Thoracic aorta (tissue), 2 donors: Measurements from ENCODE around the gene LINGO4. TPM values are rescaled to one million over a fixed set of nuclear protein-coding genes. Genes with fewer than 3 reads are reported as not detected.

Source experiments
- ATAC-seq: fragments of 150-250 bp; one replicate; pipeline ENCODE4 v1.8.0; 2017; ENCODE audit warnings: low read depth; ENCODE audit not compliant: insufficient number of reproducible peaks, low FRiP score
- DNase-seq: peaks from one replicate; pipeline ENCODE4 v3.0.0-alpha.2; 2020; ENCODE audit warnings: low spot score
- H3K27ac ChIP-seq, 2 donors: fragments of 200-600 bp; sonication (generic); 1 replicate in 1 of 2; 2 replicates in 1 of 2; pipeline ENCODE4 v1.5.1; 2016; ENCODE audit warnings: mild to moderate bottlenecking in 2 of 2, moderate library complexity in 2 of 2
- H3K27me3 ChIP-seq: fragments of 200-600 bp; sonication (generic); replicated peaks from 2 replicates; pipeline ENCODE4 v1.6.0; 2016; ENCODE audit warnings: mild to moderate bottlenecking; ENCODE audit not compliant: insufficient read depth
- H3K36me3 ChIP-seq: fragments of 200-600 bp; sonication (generic); one replicate; pipeline ENCODE4 v1.5.1; 2016
- H3K4me1 ChIP-seq, 2 donors: fragments of 200-600 bp; sonication (generic); 1 replicate in 1 of 2; 2 replicates in 1 of 2; pipeline versions ENCODE4 v1.5.1 to v1.6.0; 2016; ENCODE audit warnings: low read depth in 2 of 2, mild to moderate bottlenecking in 1 of 2; ENCODE audit not compliant: control insufficient read depth in 1 of 2
- H3K4me3 ChIP-seq: fragments of 200-600 bp; sonication (generic); 2 replicates; pipeline ENCODE4 v1.5.1; 2016; ENCODE audit warnings: mild to moderate bottlenecking
- H3K9me3 ChIP-seq: fragments of 200-600 bp; sonication (generic); 2 replicates; pipeline ENCODE4 v1.5.1; 2016
- CTCF ChIP-seq: fragments of 200-600 bp; sonication (generic); IDR thresholded peaks from one replicate; pipeline ENCODE4 v1.5.1; 2019; ENCODE audit warnings: antibody characterized with exemption
- total RNA-seq, 2 donors: library from RNA; depleted of rRNA; stranded (reverse); fragments of >200 nt; gene quantifications; one replicate each; pipeline versions ENCODE4 v1.1.0 to v1.2.3, GENCODE V29; 2016

LINGO4 gene
- total RNA-seq, 2 donors from 2014 or later, result not detected

GRCh38 chr1:151823175-151823574 lies 18.0 kb upstream of the LINGO4 start:
- Histone ChIP-seq H3K9me3 (no peaks in the 10 kb centered on the region), H3K36me3 (no peaks in the 10 kb centered on the region), H3K4me3 (no peak overlapping the region), H3K27me3 (no peaks in the 10 kb centered on the region), H3K4me1 (no peaks in the 10 kb centered on the region), H3K27ac (no peak overlapping the region)
- ATAC-seq (no peak), DNase-seq (no peak)
- no peak for TF ChIP-seq CTCF

GRCh38 chr1:151822404-151822803 lies 17.2 kb upstream of the LINGO4 start:
- no peaks in the 10 kb centered on the region for H3K36me3 ChIP-seq
- no peak for TF ChIP-seq CTCF
- H3K27me3 ChIP-seq, result no peaks in the 10 kb centered on the region
- ATAC-seq, result no peak
- H3K4me3 ChIP-seq, result no peak overlapping the region
- no peak for DNase-seq
- no peaks in the 10 kb centered on the region for H3K9me3 ChIP-seq
- no peaks in the 10 kb centered on the region for H3K4me1 ChIP-seq
- H3K27ac ChIP-seq, result no peak overlapping the region

- H3K36me3 ChIP-seq, result no peaks in the 10 kb centered on the region
- no peaks in the 10 kb centered on the region for H3K9me3 ChIP-seq
- ATAC-seq (no peak), DNase-seq (no peak)
- H3K4me1 ChIP-seq, result no peaks in the 10 kb centered on the region
- no peaks in the 10 kb centered on the region for H3K27me3 ChIP-seq
- no peak overlapping the region for H3K27ac ChIP-seq
- H3K4me3 ChIP-seq, result no peak overlapping the region
- no peak for TF ChIP-seq CTCF
Measured at GRCh38 chr1:151820940-151821339, 15.7 kb upstream of the LINGO4 start.

GRCh38 chr1:151819976-151820623 lies 14.9 kb upstream of the LINGO4 start:
- TF ChIP-seq CTCF, result no peak
- Histone ChIP-seq H3K36me3 (no peaks in the 10 kb centered on the region), H3K9me3 (no peaks in the 10 kb centered on the region), H3K4me3 (no peak overlapping the region), H3K27ac (no peak overlapping the region), H3K4me1 (no peaks in the 10 kb centered on the region), H3K27me3 (no peaks in the 10 kb centered on the region)
- no peak for DNase-seq
- no peak for ATAC-seq

- Histone ChIP-seq H3K36me3 (no peaks in the 10 kb centered on the region), H3K4me3 (no peak overlapping the region), H3K27ac (no peak overlapping the region), H3K4me1 (no peaks in the 10 kb centered on the region), H3K27me3 (no peaks in the 10 kb centered on the region), H3K9me3 (no peaks in the 10 kb centered on the region)
- ATAC-seq (no peak), DNase-seq (no peak)
- no peak for TF ChIP-seq CTCF
Measured at GRCh38 chr1:151819227-151819835, 14.1 kb upstream of the LINGO4 start.
